LNCaP clone FGC (cell line): Measurements from ENCODE around the gene ORAI1.
A peak's percentile ranks its signal among the peaks of the same experiment; 100 is the strongest.
"Not testable (repeated sequence)": the region's sequence is repeated elsewhere in the genome, so short reads cannot be mapped to it uniquely, and the experiment has no call there.

ENCODE experiments used
- DNase-seq: peaks from one replicate; pipeline ENCODE4 v3.0.0-alpha.2; 2011; ENCODE audit warnings: low read depth
- H3K4me3 ChIP-seq: 2 replicates; pipeline ENCODE4 v1.5.1; 2011; ENCODE audit warnings: mild to moderate bottlenecking, low read depth, low read length, control low read depth
- CTCF ChIP-seq: IDR thresholded peaks from 2 replicates; pipeline ENCODE4 v1.5.1; 2012; ENCODE audit warnings: mild to moderate bottlenecking; ENCODE audit not compliant: control insufficient read depth, insufficient read depth; ENCODE audit errors: extremely low read depth

Gene ORAI1

DNA sequence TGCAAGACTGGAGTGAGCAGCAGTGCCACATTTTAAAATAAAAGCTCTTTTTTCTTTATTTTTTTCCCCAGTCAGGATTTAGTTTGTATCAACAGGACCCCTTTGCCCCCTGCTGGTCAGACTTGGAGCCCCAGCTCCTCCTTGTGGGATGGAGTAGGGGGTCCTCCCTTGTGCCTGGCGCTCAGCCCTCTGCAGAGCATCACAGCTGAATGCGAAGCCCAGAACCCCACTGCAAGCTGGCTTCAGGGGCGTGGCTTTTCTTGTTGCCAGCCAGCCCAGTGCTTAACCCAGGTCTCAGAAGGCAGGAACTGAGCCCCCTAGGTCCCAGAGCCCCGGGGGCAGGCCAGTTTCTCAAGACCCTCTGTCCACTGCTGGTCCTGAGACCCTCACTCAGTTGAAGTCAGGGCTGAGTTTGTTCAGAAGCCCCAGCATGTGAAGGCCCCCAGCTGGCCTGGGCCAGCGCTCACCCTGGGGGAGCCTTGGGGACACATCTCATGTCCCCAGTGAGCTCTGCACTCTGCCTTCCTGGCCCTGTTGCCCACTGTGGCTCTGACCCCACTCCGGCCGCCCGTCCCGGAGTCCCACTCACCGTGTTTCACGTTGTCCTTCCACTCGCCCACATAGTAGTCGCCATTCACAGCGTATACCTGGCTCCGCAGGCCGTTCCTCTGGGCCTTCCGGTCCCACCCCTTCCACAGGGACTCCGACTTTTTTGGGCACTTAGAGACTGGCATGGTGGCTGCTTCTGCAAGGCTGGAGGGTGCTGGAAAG, 42.6 kb downstream of the ORAI1 start:
- TF ChIP-seq CTCF, result peak; percentile 45
- DNase-seq, result no peak

GRCh38 chr12:121669521-121669900, 43.2 kb downstream of the ORAI1 start, which contains the start of gene MORN3:
TSS of gene MORN3 (minus strand) at chr12:121669654. CDS start at chr12:121669483, 171 bp downstream.
- no peak for DNase-seq

More for the DNA sequence above, 42.6 kb downstream of the ORAI1 start:
- H3K4me3 ChIP-seq, result no peak overlapping the region

DNA sequence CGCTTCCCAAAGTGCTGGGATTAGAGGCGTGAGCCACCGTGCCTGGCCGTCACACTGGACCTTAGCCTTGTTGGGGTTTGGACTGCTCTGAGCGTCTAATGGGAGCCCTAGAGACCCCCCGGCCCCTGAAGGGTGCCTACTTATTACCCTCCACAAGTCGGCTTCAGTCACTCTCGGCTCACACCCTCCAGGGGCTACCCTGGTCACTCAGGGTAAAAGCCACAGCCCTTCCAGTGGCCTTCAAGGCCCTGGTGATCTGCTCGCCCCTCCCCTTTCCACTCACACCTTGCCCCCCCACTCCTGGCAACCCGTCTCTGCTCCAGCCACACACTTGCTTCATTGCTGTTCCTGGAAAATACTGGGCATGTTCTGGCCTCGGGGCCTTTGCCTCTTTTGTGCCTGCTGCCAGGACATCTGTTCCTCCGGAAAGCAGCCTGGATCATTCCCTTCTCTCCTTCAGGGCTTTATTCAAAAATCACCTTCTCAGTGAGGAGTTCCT, 46.7 kb downstream of the ORAI1 start:
- no peak for DNase-seq
- TF ChIP-seq CTCF, result no peak
- H3K4me3 ChIP-seq, result peak overlapping the region; percentile 53

More at GRCh38 chr12:121669521-121669900, 43.2 kb downstream of the ORAI1 start, which contains the start of gene MORN3:
- TF ChIP-seq CTCF, result no peak
- H3K4me3 ChIP-seq, result no peak within 1 kb of the TSS

DNA sequence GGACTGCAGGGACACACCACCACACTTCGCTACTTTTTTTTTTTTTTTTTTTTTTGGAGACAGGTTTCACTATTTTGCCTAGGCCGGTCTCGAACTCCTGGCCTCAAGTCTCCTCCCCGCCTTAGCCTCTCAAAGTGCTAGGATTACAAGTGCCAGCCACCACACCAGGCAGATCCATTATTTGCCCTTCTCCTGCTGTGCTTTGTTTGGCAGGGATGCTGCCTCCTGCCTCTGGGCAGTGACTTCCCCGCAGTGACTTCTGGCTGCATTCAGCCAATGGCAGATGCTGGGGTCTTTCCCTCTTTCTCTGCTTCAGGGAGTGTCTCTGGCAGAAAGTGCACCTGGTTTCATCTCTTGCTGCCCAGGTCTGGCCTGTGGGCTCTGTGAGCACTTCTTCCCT, 49.9 kb downstream of the ORAI1 start:
- H3K4me3 ChIP-seq, result no peak overlapping the region
- DNase-seq, result no peak
- no peak for TF ChIP-seq CTCF

DNA sequence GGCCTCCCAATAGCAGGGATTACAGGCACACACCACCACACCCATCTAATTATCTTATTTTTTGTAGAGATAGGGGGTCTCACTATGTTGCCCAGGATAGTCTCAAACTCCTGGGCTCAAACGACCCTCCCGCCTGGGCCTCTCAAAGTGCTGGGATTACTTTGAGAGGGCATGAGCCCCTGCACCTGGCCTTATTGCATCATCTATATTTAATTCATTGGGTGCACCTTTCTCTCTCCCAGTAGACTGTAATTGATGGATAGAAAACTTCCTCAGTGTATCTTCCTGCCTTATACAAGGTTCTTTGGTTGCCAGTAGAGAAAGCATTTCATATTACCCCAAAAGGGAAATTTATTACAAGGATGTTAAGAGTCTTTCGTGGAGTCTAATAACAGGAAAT, 52.0 kb downstream of the ORAI1 start:
- TF ChIP-seq CTCF, result no peak
- H3K4me3 ChIP-seq, result no peak overlapping the region
- DNase-seq, result no peak

DNA sequence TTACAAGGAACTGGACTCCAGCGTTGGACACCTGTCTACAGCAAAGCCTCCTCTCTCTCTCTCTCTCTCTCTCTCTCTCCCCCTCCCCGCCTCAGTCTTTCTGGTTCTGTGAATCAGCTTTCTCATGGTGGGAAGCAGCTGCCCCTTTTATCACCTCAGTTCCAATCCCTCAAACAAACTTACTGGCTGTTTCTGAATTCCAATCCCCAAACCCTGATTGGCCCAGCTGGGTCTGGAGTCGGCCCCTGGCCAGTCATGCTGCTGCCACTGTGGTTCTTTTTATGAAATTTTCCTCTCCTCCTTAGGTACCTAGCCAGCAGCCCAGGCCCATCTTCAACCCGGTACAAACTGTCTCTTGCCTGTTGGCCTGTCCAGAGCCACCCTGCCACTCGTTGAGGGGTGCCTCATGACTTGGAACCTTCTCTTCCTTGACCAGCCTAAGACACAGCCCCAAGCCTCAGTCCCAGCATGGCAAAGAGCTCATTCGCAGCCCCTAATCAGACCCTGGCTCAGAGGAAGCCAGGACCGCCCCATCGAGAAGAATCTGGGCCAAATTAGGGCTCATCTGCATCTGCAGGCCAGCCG, 52.5 kb downstream of the ORAI1 start:
- TF ChIP-seq CTCF, result no peak
- peak; percentile 70 for DNase-seq
- H3K4me3 ChIP-seq, result no peak overlapping the region

- not testable (repeated sequence) for DNase-seq, H3K4me3 ChIP-seq
These were observed 53.4 kb downstream of the ORAI1 start for GRCh38 chr12:121679661-121680197.
